Chondrocyte (in vitro differentiated cells): ENCODE data around the gene MARCHF6. TPM values are rescaled to one million over a fixed set of nuclear protein-coding genes. Genes with fewer than 3 reads are reported as not detected.

Source experiments
- DNase-seq: peaks from one replicate; pipeline ENCODE4 v3.0.0; 2021; ENCODE audit warnings: mixed read lengths, low spot score
- H3K27ac Mint-ChIP-seq: one replicate; pipeline ENCODE4 v1.8.0; 2021; ENCODE audit warnings: mild to moderate bottlenecking, moderate library complexity, mixed read lengths; ENCODE audit not compliant: unreplicated experiment
- H3K27me3 Mint-ChIP-seq: 2 replicates; pipeline ENCODE4 v1.8.0; 2021; ENCODE audit warnings: low read depth, mixed read lengths
- H3K36me3 Mint-ChIP-seq: 2 replicates; pipeline ENCODE4 v1.8.0; 2021; ENCODE audit warnings: low read depth, mixed read lengths
- H3K4me1 Mint-ChIP-seq: 2 replicates; pipeline ENCODE4 v1.8.0; 2021; ENCODE audit warnings: low read depth, mild to moderate bottlenecking, mixed read lengths
- H3K4me3 Mint-ChIP-seq: one replicate; pipeline ENCODE4 v1.8.0; 2021; ENCODE audit warnings: mild to moderate bottlenecking, moderate library complexity, mixed read lengths; ENCODE audit not compliant: unreplicated experiment
- H3K9me3 Mint-ChIP-seq: 2 replicates; pipeline ENCODE4 v1.8.0; 2021; ENCODE audit warnings: low read depth, mixed read lengths
- CTCF ChIP-seq: fragments of 200-600 bp; sonication (generic); IDR thresholded peaks from 2 replicates; pipeline ENCODE4 v1.5.0; 2021; ENCODE audit warnings: antibody characterized with exemption, mild to moderate bottlenecking, moderate library complexity
- total RNA-seq: library from RNA; stranded (reverse); gene quantifications from 3 replicates; pipeline ENCODE4 v1.2.1, GENCODE V29; 2021

The MARCHF6 gene
- total RNA-seq, 1 donor from 2014 or later: 149 TPM

DNA sequence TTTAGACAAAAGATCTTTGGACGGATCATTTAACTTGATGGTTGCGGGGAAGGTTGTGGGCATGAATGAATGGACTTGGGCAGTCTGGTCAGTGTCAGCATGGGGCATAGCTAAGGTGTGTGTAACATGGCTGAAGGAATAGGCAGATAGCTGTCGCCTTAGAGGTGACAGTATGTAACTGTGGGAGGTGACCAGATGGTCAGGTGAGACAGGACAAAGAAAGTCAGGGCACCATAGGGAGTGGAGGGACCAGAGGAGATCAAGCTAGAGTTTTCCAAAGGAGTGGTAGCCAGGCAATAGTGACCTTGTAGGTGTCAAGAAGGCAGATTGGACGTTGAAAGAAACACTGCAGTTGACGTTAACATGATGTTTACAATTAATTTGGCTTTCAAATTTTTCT lies 43.1 kb downstream of the MARCHF6 start:
- peaks cover 39% of the 10 kb centered on the region for H3K36me3 Mint-ChIP-seq
- no peak overlapping the region for H3K27ac Mint-ChIP-seq
- peaks cover 27% of the 10 kb centered on the region for H3K4me1 Mint-ChIP-seq
- no peak for TF ChIP-seq CTCF
- no peak for DNase-seq
- no peak overlapping the region for H3K4me3 Mint-ChIP-seq
- no peaks in the 10 kb centered on the region for H3K27me3 Mint-ChIP-seq
- no peaks in the 10 kb centered on the region for H3K9me3 Mint-ChIP-seq

DNA sequence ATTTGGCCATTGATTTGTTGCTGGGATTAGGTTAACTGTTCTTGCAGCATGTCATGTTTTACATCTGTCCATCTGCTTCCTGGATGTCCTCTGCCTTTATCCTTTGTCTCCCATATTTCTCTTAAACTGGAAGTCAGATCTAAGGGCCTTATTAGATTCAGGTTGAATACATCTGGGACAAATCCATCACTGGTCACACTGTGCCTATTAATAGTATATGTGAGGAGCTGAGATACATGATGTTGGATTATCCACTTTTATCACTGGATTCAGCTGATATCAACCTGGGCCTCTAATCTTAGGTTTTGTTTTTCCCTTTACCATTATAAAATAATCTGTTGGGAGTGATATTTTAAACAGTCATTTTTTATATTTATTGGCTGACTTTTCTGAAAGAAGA lies 46.3 kb downstream of the MARCHF6 start:
- Mint-ChIP-seq H3K27ac (no peak overlapping the region), H3K36me3 (peaks cover 35% of the 10 kb centered on the region), H3K9me3 (no peaks in the 10 kb centered on the region)

DNA sequence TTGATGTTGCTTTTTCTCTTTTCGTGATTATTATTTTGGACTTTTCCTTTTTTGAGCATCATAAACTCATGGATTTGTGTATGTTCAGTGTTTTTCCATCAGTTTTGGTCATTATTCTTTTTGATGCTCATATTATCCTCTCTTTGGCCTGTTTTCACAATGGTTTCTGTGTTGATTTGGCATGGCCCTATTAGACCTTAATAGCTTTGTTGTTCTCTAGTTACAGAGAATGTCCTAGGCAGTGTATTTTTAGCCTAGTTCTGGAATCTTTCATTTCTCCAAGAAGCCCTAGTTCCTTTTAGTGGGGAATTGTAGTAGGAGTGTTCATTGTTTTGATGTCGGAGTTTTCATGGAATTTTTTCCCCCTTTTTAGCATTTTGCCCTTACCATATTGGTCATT lies 46.9 kb downstream of the MARCHF6 start:
- H3K36me3 Mint-ChIP-seq: peaks cover 35% of the 10 kb centered on the region
- H3K4me1 Mint-ChIP-seq: peaks cover 21% of the 10 kb centered on the region
- H3K27ac Mint-ChIP-seq: peak overlapping the region; percentile 13
- no peaks in the 10 kb centered on the region for H3K9me3 Mint-ChIP-seq
- no peak overlapping the region for H3K4me3 Mint-ChIP-seq
- no peaks in the 10 kb centered on the region for H3K27me3 Mint-ChIP-seq
- no peak for TF ChIP-seq CTCF
- no peak for DNase-seq

More for the DNA sequence above, 46.3 kb downstream of the MARCHF6 start:
- no peaks in the 10 kb centered on the region for H3K27me3 Mint-ChIP-seq
- peaks cover 21% of the 10 kb centered on the region for H3K4me1 Mint-ChIP-seq
- H3K4me3 Mint-ChIP-seq: no peak overlapping the region
- no peak for DNase-seq
- no peak for TF ChIP-seq CTCF

DNA sequence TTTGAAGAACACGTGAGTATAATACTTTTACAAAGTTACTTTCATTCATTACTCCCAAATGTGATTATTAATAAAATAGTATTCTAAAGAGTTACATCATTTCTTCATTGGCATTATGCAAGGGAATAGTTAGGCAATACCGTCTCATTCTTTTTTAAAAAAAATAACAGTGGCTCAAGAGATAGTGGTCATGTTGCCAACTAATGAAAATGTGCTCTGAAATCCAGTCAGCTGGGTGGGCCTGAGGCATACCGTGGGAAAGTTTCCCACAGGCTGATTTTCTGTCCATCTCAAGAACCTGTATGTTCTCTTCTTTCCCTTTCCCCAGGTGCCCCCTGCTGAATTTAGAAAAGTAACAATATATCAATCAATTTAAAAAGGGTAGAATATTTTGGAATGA lies 47.3 kb downstream of the MARCHF6 start:
- peaks cover 32% of the 10 kb centered on the region for H3K36me3 Mint-ChIP-seq
- H3K9me3 Mint-ChIP-seq: no peaks in the 10 kb centered on the region
- H3K4me1 Mint-ChIP-seq: peaks cover 21% of the 10 kb centered on the region
- H3K4me3 Mint-ChIP-seq: no peak overlapping the region
- no peaks in the 10 kb centered on the region for H3K27me3 Mint-ChIP-seq
- TF ChIP-seq CTCF: peak; percentile 32
- H3K27ac Mint-ChIP-seq: peak overlapping the region; percentile 49
- no peak for DNase-seq

GRCh38 chr5:10401498-10401897 lies 48.0 kb downstream of the MARCHF6 start:
- no peak for DNase-seq
- Mint-ChIP-seq H3K27ac (peak overlapping the region; percentile 49), H3K9me3 (no peaks in the 10 kb centered on the region), H3K27me3 (no peaks in the 10 kb centered on the region), H3K4me3 (no peak overlapping the region), H3K36me3 (peaks cover 29% of the 10 kb centered on the region), H3K4me1 (peaks cover 21% of the 10 kb centered on the region)
- no peak for TF ChIP-seq CTCF

Other genes starting within 250 kb of the MARCHF6 start
- 15.6 to 21.2 TPM (median 18.8 TPM) in 3 replicates for gene ATPSCKMT, start 103.8 kb upstream of the MARCHF6 start, total RNA-seq
- 161 to 170 TPM (median 165 TPM) in 3 replicates for gene CCT5, start 103.4 kb upstream of the MARCHF6 start, total RNA-seq
- gene CMBL, start 45.8 kb upstream of the MARCHF6 start, total RNA-seq: 20.0 to 27.5 TPM (median 20.5 TPM) in 3 replicates
- gene ROPN1L, start 88.2 kb downstream of the MARCHF6 start, total RNA-seq: 0.37 to 0.64 TPM (median 0.39 TPM) in 3 replicates
- 0.80 to 4.0 TPM (median 3.7 TPM) in 3 replicates for gene ANKRD33B, start 210.4 kb downstream of the MARCHF6 start, total RNA-seq